Ishikawa (cell line): ENCODE data around the gene SLIT3.

ENCODE experiments used
- EP300 ChIP-seq: IDR thresholded peaks from 2 replicates; pipeline ENCODE4 v1.6.1; 2012; ENCODE audit warnings: borderline replicate concordance
- FOXM1 ChIP-seq: IDR thresholded peaks from 2 replicates; pipeline ENCODE4 v1.6.1; 2012; ENCODE audit warnings: low read depth, borderline replicate concordance
- RAD21 ChIP-seq: IDR thresholded peaks from 2 replicates; pipeline ENCODE4 v1.6.1; 2012; ENCODE audit warnings: low read depth
- YY1 ChIP-seq: IDR thresholded peaks from 2 replicates; pipeline ENCODE4 v1.6.1; 2012; ENCODE audit warnings: low read depth
- TF ChIP-seq, protein P1 (sequence below): IDR thresholded peaks from 2 replicates; pipeline ENCODE4 v1.6.1; 2012

DNA sequence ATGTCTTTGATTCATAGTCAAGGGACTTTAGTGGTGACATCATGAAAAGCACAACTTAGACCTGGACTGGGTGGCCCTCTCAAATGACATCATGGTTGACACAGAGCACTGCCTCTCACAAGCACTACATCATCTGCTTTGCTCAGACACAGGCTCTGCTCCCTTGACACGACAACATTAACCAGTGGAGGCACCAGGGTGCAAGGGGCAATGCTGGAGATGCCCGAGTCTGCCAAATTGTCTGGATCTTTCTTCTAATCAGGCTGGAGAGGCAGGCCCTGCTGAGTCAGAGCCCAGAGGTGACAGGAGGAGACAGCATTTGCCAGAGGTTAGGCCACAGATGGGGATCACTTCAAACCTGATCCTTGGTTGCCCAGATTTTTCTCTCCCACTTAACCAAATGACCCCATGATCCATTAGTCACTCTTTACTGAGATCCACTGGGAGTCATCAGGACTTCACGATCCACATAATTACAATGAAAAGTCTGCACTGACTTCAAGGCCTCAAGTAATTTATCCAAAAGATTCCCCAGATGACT lies 174.4 kb downstream of the SLIT3 start:
- TF ChIP-seq FOXM1 (no peak), YY1 (no peak), RAD21 (no peak), EP300 (no peak)
- TF ChIP-seq, protein P1, sequence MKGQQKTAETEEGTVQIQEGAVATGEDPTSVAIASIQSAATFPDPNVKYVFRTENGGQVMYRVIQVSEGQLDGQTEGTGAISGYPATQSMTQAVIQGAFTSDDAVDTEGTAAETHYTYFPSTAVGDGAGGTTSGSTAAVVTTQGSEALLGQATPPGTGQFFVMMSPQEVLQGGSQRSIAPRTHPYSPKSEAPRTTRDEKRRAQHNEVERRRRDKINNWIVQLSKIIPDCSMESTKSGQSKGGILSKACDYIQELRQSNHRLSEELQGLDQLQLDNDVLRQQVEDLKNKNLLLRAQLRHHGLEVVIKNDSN, result no peak
